WTC11 (cell line): ENCODE results near the gene SHISA7. TPM values are rescaled to one million over a fixed set of nuclear protein-coding genes. Genes with fewer than 3 reads are reported as not detected.

Source experiments
- ATAC-seq: fragments of 200-7000 bp; cut with Tn5 transposase; 2 replicates; pipeline ENCODE4 v1.10.0; 2021; ENCODE audit warnings: mild to moderate bottlenecking, moderate library complexity
- CTCF ChIA-PET: fragments of 300-600 bp; sonication (Branson Sonifier 250); formaldehyde crosslinking; loops from one replicate; lab custom pipeline; 2021; ENCODE audit warnings: antibody characterized with exemption; lab: Charles Lee
- POLR2A ChIA-PET: fragments of 350-600 bp; sonication (Branson Sonifier 250); formaldehyde crosslinking; loops from one replicate; lab custom pipeline; 2021; ENCODE audit warnings: antibody characterized with exemption; lab: Charles Lee
- DNase-seq: peaks from one replicate; pipeline ENCODE4 v3.0.0; 2021; ENCODE audit warnings: low spot score
- H3K27ac Mint-ChIP-seq: 2 replicates; pipeline ENCODE4 v1.8.0; 2021; ENCODE audit warnings: mixed read lengths
- H3K27me3 Mint-ChIP-seq: 2 replicates; pipeline ENCODE4 v1.8.0; 2021; ENCODE audit warnings: low read depth, mild to moderate bottlenecking, moderate library complexity, mixed read lengths
- H3K36me3 Mint-ChIP-seq: 2 replicates; pipeline ENCODE4 v1.8.0; 2021; ENCODE audit warnings: mixed read lengths
- H3K4me1 Mint-ChIP-seq: 2 replicates; pipeline ENCODE4 v1.8.0; 2022; ENCODE audit warnings: mixed read lengths
- H3K4me3 Mint-ChIP-seq: 2 replicates; pipeline ENCODE4 v1.8.0; 2021; ENCODE audit warnings: mild to moderate bottlenecking, moderate library complexity, mixed read lengths
- H3K9me3 Mint-ChIP-seq: 2 replicates; pipeline ENCODE4 v1.8.0; 2021; ENCODE audit warnings: mixed read lengths
- CBFB ChIP-seq: sonication (generic); formaldehyde crosslinking; IDR thresholded peaks from 2 replicates; pipeline ENCODE4 v1.8.1; 2022; ENCODE audit warnings: mild to moderate bottlenecking, low read depth, missing genetic modification reagents
- CREM ChIP-seq: sonication (generic); formaldehyde crosslinking; IDR thresholded peaks from 2 replicates; pipeline ENCODE4 v1.8.1; 2022; ENCODE audit warnings: mild to moderate bottlenecking, missing genetic modification reagents, moderate library complexity
- GABPB1 ChIP-seq: sonication (generic); formaldehyde crosslinking; IDR thresholded peaks from 2 replicates; pipeline ENCODE4 v1.8.1; 2023; ENCODE audit warnings: mild to moderate bottlenecking, missing genetic modification reagents
- GRHL2 ChIP-seq: fragments of 250-450 bp; sonication (Bioruptor Pico); IDR thresholded peaks from 2 replicates; pipeline ENCODE4 v1.8.0; 2022; ENCODE audit warnings: mild to moderate bottlenecking, moderate library complexity; ENCODE audit not compliant: insufficient replicate concordance, severe bottlenecking
- IRF2 ChIP-seq: sonication (generic); formaldehyde crosslinking; IDR thresholded peaks from 2 replicates; pipeline ENCODE4 v1.8.0; 2022; ENCODE audit warnings: low read depth, missing genetic modification reagents, borderline replicate concordance
- NFE2L1 ChIP-seq: sonication (generic); formaldehyde crosslinking; IDR thresholded peaks from 2 replicates; pipeline ENCODE4 v1.8.1; 2023; ENCODE audit warnings: missing genetic modification reagents
- NFYB ChIP-seq: sonication (generic); formaldehyde crosslinking; conservative IDR thresholded peaks from 2 replicates; pipeline ENCODE4 v1.8.0; 2022; ENCODE audit warnings: low read depth, missing genetic modification reagents
- RORB ChIP-seq: fragments of 250-450 bp; sonication (Bioruptor Pico); IDR thresholded peaks from 2 replicates; pipeline ENCODE4 v1.9.0; 2021; ENCODE audit warnings: mild to moderate bottlenecking
- SMAD4 ChIP-seq: sonication (generic); formaldehyde crosslinking; IDR thresholded peaks from 2 replicates; pipeline ENCODE4 v1.8.0; 2022; ENCODE audit warnings: mild to moderate bottlenecking, missing genetic modification reagents
- SP1 ChIP-seq: sonication (generic); formaldehyde crosslinking; conservative IDR thresholded peaks from 2 replicates; pipeline ENCODE4 v1.8.1; 2022; ENCODE audit warnings: missing genetic modification reagents
- TCF7 ChIP-seq: sonication (generic); formaldehyde crosslinking; IDR thresholded peaks from 2 replicates; pipeline ENCODE4 v1.8.0; 2022; ENCODE audit warnings: mild to moderate bottlenecking, low read depth, missing genetic modification reagents, moderate library complexity
- TEAD1 ChIP-seq: sonication (generic); formaldehyde crosslinking; IDR thresholded peaks from 2 replicates; pipeline ENCODE4 v1.8.0; 2022; ENCODE audit warnings: mild to moderate bottlenecking, missing genetic modification reagents
- TP53 ChIP-seq: sonication (generic); formaldehyde crosslinking; IDR thresholded peaks from 2 replicates; pipeline ENCODE4 v1.8.1; 2023; ENCODE audit warnings: mild to moderate bottlenecking, missing genetic modification reagents
- ZNF232 ChIP-seq: sonication (generic); formaldehyde crosslinking; IDR thresholded peaks from 2 replicates; pipeline ENCODE4 v1.8.0; 2022; ENCODE audit warnings: mild to moderate bottlenecking, missing genetic modification reagents
- ZNF317 ChIP-seq: sonication (generic); formaldehyde crosslinking; IDR thresholded peaks from 2 replicates; pipeline ENCODE4 v1.8.1; 2023; ENCODE audit warnings: low read depth, mild to moderate bottlenecking, moderate library complexity, missing genetic modification reagents, borderline replicate concordance
- ZNF396 ChIP-seq: fragments of 250-450 bp; sonication (Bioruptor Pico); IDR thresholded peaks from 2 replicates; pipeline ENCODE4 v1.8.0; 2021; ENCODE audit warnings: mild to moderate bottlenecking, moderate library complexity, borderline replicate concordance
- ZNF416 ChIP-seq: fragments of 250-450 bp; sonication (Bioruptor Pico); IDR thresholded peaks from 2 replicates; pipeline ENCODE4 v1.9.0; 2021; ENCODE audit warnings: mild to moderate bottlenecking, inconsistent platforms
- total RNA-seq: library from RNA; stranded (reverse); gene quantifications from 3 replicates; pipeline ENCODE4 v1.2.3, GENCODE V29; 2021
- TF ChIP-seq, protein P1 (sequence below): sonication (generic); formaldehyde crosslinking; IDR thresholded peaks from 2 replicates; pipeline ENCODE4 v1.8.1; 2023; ENCODE audit warnings: mild to moderate bottlenecking, missing genetic modification reagents
- TF ChIP-seq, protein P2 (sequence below): sonication (generic); formaldehyde crosslinking; IDR thresholded peaks from 2 replicates; pipeline ENCODE4 v1.8.1; 2022; ENCODE audit warnings: low read depth, missing genetic modification reagents, borderline replicate concordance
- TF ChIP-seq, protein P3 (sequence below): sonication (generic); formaldehyde crosslinking; IDR thresholded peaks from 2 replicates; pipeline ENCODE4 v1.8.0; 2022; ENCODE audit warnings: missing genetic modification reagents
- TF ChIP-seq, protein P4 (sequence below): sonication (generic); formaldehyde crosslinking; IDR thresholded peaks from 2 replicates; pipeline ENCODE4 v1.8.0; 2022; ENCODE audit warnings: mild to moderate bottlenecking, missing genetic modification reagents
- TF ChIP-seq, protein P5 (sequence below): sonication (generic); formaldehyde crosslinking; IDR thresholded peaks from 2 replicates; pipeline ENCODE4 v1.8.1; 2023; ENCODE audit warnings: mild to moderate bottlenecking, moderate library complexity, missing genetic modification reagents
- TF ChIP-seq, protein P6 (sequence below): sonication (generic); formaldehyde crosslinking; IDR thresholded peaks from 2 replicates; pipeline ENCODE4 v1.8.0; 2023; ENCODE audit warnings: missing genetic modification reagents
- TF ChIP-seq, protein P7 (sequence below): sonication (generic); formaldehyde crosslinking; IDR thresholded peaks from 2 replicates; pipeline ENCODE4 v1.8.1; 2023; ENCODE audit warnings: mild to moderate bottlenecking, missing genetic modification reagents, moderate library complexity

The SHISA7 gene
- total RNA-seq, 1 experiment from 2014 or later = 0.79 TPM

DNA sequence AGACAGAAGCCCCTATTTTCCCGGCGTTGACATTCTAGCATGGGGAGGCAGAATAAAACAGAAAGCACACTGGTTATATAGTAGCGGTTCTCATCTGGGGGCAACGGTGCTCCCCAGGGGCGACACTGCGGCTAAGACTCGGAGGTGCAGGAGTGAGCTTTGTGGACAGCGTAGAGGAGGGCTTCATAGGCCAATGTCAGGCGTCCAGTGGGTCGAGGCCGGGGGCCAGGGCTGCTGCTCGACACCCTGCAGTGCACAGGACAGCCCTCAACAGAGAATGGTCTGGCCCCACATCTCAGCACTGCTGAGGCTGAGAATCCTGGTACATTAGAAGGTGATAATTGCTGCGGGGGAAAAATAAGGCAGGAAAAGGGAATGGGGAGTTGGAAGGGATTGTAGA, 34.8 kb upstream of the SHISA7 start:
- H3K27ac Mint-ChIP-seq = peak overlapping the region; percentile 77
- ChIA-PET CTCF (interaction anchor here (1.7 to 4.5 kb wide), 3 partner anchors 10 to 27 kb away, joined by 6 to 68 read pairs (median 6); partner anchors contain the start of gene ISOC2), POLR2A (no interaction called here)
- no peaks in the 10 kb centered on the region for H3K36me3 Mint-ChIP-seq
- no peak for DNase-seq
- H3K4me3 Mint-ChIP-seq = peak overlapping the region; percentile 85
- H3K4me1 Mint-ChIP-seq = peaks cover 27% of the 10 kb centered on the region
- H3K9me3 Mint-ChIP-seq = no peaks in the 10 kb centered on the region
- H3K27me3 Mint-ChIP-seq = peaks cover 9% of the 10 kb centered on the region
- TF ChIP-seq, protein P1, sequence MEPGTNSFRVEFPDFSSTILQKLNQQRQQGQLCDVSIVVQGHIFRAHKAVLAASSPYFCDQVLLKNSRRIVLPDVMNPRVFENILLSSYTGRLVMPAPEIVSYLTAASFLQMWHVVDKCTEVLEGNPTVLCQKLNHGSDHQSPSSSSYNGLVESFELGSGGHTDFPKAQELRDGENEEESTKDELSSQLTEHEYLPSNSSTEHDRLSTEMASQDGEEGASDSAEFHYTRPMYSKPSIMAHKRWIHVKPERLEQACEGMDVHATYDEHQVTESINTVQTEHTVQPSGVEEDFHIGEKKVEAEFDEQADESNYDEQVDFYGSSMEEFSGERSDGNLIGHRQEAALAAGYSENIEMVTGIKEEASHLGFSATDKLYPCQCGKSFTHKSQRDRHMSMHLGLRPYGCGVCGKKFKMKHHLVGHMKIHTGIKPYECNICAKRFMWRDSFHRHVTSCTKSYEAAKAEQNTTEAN (CRISPR knock-in tag) = no peak
- no peak for TF ChIP-seq ZNF396 (CRISPR knock-in tag)
- TF ChIP-seq, all 79 proteins: peak for 0
- no peak for ATAC-seq

DNA sequence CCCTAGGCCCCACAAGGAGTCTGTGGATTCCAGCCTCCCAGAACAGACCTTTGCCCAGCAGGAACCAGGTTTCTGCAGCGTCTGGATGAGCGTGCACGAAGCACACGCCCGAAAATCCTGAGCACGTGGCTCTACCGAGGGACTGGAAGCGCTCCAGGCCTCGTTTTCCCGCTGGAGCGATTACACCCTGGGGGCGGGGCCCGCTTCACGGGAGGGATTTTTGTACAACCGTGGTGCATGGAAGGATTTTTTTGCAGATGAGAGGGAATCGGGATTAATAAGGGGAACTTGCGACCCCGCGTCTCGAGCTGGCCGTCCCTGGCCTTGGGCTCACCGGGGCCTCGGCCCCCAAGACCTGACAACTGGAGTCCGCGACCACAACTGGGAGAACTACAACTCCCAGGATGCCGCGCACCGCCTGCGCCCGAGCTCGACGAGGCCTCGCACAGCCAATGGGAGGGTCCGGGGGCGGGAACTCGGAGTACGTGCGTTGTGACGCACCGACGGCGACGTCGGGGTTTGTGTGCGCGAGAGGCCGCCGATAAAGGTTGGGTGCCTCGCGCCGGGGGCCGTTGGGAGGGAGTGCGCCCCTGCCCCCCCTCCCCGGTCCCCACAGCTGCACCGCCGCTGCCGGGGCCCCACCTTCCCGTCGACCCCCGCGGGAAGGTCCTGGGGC, 33.1 kb upstream of the SHISA7 start, which contains the start of gene ZNF628:
Gene ZNF628, plus strand, starts transcription at position 518 of the 676 bp plus-strand sequence. CDS start 3,294 bp downstream, outside the sequence.
- Mint-ChIP-seq H3K4me3 (peak within 1 kb of the TSS; percentile 85), H3K4me1 (peaks cover 27% of the 10 kb centered on the region), H3K9me3 (no peaks in the 10 kb centered on the region), H3K27ac (peak within 1 kb of the TSS; percentile 81), H3K27me3 (peaks cover 9% of the 10 kb centered on the region), H3K36me3 (no peaks in the 10 kb centered on the region)
- CTCF ChIA-PET = interaction anchor here (0.7 to 4.5 kb wide), 13 partner anchors 9 to 329 kb away, joined by 3 to 68 read pairs (median 5); partner anchors contain the start of genes ISOC2 and SSC5D
- POLR2A ChIA-PET = interaction anchor here (1.0 to 2.6 kb wide), 10 partner anchors 9 to 320 kb away, joined by 3 to 15 read pairs (median 4); partner anchors contain the start of genes FIZ1, HSPBP1, ISOC2 and NAT14
- peak; percentile 88 for ATAC-seq
- peak; percentile 99 for DNase-seq
- TF ChIP-seq NFYB (CRISPR knock-in tag) (peak; percentile 96), ZNF317 (no peak), SMAD4 (peak; percentile 88), NFE2L1 (CRISPR knock-in tag) (peak; percentile 60; the same call in 1 of the 2 replicates), RORB (CRISPR knock-in tag) (no peak), SP1 (peak; percentile 95), GABPB1 (0 out of 2 replicates have a peak, but pooled peaks have one; percentile 19), ZNF232 (no peak), TP53 (CRISPR knock-in tag) (no peak), GRHL2 (CRISPR knock-in tag) (no peak), TCF7 (CRISPR knock-in tag) (no peak), ZNF416 (CRISPR knock-in tag) (no peak), IRF2 (CRISPR knock-in tag) (no peak), CBFB (no peak), CREM (CRISPR knock-in tag) (peak; percentile 95), TEAD1 (peak; percentile 75)
- TF ChIP-seq, protein P2, sequence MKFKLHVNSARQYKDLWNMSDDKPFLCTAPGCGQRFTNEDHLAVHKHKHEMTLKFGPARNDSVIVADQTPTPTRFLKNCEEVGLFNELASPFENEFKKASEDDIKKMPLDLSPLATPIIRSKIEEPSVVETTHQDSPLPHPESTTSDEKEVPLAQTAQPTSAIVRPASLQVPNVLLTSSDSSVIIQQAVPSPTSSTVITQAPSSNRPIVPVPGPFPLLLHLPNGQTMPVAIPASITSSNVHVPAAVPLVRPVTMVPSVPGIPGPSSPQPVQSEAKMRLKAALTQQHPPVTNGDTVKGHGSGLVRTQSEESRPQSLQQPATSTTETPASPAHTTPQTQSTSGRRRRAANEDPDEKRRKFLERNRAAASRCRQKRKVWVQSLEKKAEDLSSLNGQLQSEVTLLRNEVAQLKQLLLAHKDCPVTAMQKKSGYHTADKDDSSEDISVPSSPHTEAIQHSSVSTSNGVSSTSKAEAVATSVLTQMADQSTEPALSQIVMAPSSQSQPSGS = 0 out of 2 replicates have a peak, but pooled peaks have one; percentile 47
- TF ChIP-seq, protein P3, sequence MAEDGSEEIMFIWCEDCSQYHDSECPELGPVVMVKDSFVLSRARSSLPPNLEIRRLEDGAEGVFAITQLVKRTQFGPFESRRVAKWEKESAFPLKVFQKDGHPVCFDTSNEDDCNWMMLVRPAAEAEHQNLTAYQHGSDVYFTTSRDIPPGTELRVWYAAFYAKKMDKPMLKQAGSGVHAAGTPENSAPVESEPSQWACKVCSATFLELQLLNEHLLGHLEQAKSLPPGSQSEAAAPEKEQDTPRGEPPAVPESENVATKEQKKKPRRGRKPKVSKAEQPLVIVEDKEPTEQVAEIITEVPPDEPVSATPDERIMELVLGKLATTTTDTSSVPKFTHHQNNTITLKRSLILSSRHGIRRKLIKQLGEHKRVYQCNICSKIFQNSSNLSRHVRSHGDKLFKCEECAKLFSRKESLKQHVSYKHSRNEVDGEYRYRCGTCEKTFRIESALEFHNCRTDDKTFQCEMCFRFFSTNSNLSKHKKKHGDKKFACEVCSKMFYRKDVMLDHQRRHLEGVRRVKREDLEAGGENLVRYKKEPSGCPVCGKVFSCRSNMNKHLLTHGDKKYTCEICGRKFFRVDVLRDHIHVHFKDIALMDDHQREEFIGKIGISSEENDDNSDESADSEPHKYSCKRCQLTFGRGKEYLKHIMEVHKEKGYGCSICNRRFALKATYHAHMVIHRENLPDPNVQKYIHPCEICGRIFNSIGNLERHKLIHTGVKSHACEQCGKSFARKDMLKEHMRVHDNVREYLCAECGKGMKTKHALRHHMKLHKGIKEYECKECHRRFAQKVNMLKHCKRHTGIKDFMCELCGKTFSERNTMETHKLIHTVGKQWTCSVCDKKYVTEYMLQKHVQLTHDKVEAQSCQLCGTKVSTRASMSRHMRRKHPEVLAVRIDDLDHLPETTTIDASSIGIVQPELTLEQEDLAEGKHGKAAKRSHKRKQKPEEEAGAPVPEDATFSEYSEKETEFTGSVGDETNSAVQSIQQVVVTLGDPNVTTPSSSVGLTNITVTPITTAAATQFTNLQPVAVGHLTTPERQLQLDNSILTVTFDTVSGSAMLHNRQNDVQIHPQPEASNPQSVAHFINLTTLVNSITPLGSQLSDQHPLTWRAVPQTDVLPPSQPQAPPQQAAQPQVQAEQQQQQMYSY (CRISPR knock-in tag) = peak; percentile 87
- TF ChIP-seq, protein P4, sequence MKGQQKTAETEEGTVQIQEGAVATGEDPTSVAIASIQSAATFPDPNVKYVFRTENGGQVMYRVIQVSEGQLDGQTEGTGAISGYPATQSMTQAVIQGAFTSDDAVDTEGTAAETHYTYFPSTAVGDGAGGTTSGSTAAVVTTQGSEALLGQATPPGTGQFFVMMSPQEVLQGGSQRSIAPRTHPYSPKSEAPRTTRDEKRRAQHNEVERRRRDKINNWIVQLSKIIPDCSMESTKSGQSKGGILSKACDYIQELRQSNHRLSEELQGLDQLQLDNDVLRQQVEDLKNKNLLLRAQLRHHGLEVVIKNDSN (CRISPR knock-in tag) = peak; percentile 74; the same call in 1 of the 2 replicates
- TF ChIP-seq, protein P5, sequence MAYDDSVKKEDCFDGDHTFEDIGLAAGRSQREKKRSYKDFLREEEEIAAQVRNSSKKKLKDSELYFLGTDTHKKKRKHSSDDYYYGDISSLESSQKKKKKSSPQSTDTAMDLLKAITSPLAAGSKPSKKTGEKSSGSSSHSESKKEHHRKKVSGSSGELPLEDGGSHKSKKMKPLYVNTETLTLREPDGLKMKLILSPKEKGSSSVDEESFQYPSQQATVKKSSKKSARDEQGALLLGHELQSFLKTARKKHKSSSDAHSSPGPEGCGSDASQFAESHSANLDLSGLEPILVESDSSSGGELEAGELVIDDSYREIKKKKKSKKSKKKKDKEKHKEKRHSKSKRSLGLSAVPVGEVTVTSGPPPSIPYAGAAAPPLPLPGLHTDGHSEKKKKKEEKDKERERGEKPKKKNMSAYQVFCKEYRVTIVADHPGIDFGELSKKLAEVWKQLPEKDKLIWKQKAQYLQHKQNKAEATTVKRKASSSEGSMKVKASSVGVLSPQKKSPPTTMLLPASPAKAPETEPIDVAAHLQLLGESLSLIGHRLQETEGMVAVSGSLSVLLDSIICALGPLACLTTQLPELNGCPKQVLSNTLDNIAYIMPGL (CRISPR knock-in tag) = peak; percentile 49; the same call in 1 of the 2 replicates
- TF ChIP-seq, protein P6, sequence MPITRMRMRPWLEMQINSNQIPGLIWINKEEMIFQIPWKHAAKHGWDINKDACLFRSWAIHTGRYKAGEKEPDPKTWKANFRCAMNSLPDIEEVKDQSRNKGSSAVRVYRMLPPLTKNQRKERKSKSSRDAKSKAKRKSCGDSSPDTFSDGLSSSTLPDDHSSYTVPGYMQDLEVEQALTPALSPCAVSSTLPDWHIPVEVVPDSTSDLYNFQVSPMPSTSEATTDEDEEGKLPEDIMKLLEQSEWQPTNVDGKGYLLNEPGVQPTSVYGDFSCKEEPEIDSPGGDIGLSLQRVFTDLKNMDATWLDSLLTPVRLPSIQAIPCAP (CRISPR knock-in tag) = peak; percentile 91
- TF ChIP-seq, protein P7, sequence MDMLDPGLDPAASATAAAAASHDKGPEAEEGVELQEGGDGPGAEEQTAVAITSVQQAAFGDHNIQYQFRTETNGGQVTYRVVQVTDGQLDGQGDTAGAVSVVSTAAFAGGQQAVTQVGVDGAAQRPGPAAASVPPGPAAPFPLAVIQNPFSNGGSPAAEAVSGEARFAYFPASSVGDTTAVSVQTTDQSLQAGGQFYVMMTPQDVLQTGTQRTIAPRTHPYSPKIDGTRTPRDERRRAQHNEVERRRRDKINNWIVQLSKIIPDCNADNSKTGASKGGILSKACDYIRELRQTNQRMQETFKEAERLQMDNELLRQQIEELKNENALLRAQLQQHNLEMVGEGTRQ (CRISPR knock-in tag) = no peak
